Osteocyte (in vitro differentiated cells): ENCODE data around the gene FTO. TPM values are rescaled to one million over a fixed set of nuclear protein-coding genes. Genes with fewer than 3 reads are reported as not detected.
A peak's percentile ranks its signal among the peaks of the same experiment; 100 is the strongest.

Experiments used
- DNase-seq: peaks from one replicate; pipeline ENCODE4 v3.0.0; 2021; ENCODE audit warnings: mixed read lengths; ENCODE audit not compliant: unreplicated experiment; ENCODE audit errors: extremely low spot score
- H3K27ac Mint-ChIP-seq: one replicate; pipeline ENCODE4 v1.8.0; 2021; ENCODE audit warnings: mild to moderate bottlenecking, mixed read lengths; ENCODE audit not compliant: unreplicated experiment
- H3K27me3 Mint-ChIP-seq: one replicate; pipeline ENCODE4 v1.8.0; 2021; ENCODE audit warnings: mixed read lengths; ENCODE audit not compliant: unreplicated experiment
- H3K36me3 Mint-ChIP-seq: one replicate; pipeline ENCODE4 v1.8.0; 2021; ENCODE audit warnings: mixed read lengths; ENCODE audit not compliant: unreplicated experiment
- H3K4me1 Mint-ChIP-seq: one replicate; pipeline ENCODE4 v1.8.0; 2021; ENCODE audit warnings: mixed read lengths; ENCODE audit not compliant: unreplicated experiment
- H3K4me3 Mint-ChIP-seq: one replicate; pipeline ENCODE4 v1.8.0; 2021; ENCODE audit warnings: mild to moderate bottlenecking, moderate library complexity, mixed read lengths; ENCODE audit not compliant: unreplicated experiment
- H3K9me3 Mint-ChIP-seq: one replicate; pipeline ENCODE4 v1.8.0; 2021; ENCODE audit warnings: mixed read lengths; ENCODE audit not compliant: unreplicated experiment
- total RNA-seq: library from RNA; stranded (reverse); gene quantifications from 2 replicates; pipeline ENCODE4 v1.2.1, GENCODE V29; 2021
- TF ChIP-seq, protein P1 (sequence below): fragments of 200-600 bp; sonication (generic); IDR thresholded peaks from 2 replicates; pipeline ENCODE4 v1.5.0; 2021; ENCODE audit warnings: antibody characterized with exemption, mild to moderate bottlenecking, moderate library complexity

FTO gene
- total RNA-seq, 1 donor from 2014 or later, result 108 TPM

DNA sequence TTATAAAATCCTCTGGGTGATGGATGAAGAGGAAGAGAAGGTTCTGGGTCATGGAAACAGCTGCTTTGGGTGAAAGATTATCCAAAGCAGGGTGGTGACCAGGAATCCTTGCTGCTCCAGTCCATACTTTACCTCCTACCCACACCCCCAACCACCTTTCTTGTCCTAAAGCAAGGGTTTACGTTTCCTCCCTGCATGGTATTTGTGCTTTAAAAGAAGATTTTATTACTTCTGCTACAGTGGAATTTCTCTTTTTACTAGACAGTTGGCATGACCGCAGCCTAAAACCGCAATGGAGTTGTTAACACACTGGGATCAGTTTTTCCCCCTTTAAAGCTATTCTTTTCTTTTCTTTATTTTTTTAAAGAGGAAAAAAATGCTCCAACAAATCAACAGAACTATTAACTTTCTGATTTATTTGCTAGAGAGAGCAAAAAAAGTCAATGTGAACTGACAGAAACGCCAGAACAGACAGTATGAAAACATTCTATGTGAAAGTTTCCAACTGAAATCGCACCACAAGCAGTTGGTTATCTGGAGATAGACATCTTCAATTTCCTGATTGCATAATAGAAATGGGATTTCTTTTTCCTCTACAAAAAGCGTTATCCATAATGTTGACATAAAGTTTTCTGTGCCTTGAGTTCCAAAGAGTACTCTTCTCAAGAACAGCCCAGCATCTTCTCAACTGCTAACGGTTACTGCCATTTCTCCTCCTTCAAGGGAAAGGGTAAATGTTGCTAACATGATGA lies 346.7 kb downstream of the FTO start:
- Mint-ChIP-seq H3K27ac (peak overlapping the region; percentile 23), H3K4me3 (no peak overlapping the region), H3K4me1 (peaks cover 15% of the 10 kb centered on the region), H3K36me3 (no peaks in the 10 kb centered on the region), H3K9me3 (no peaks in the 10 kb centered on the region), H3K27me3 (no peaks in the 10 kb centered on the region)
- TF ChIP-seq, protein P1, sequence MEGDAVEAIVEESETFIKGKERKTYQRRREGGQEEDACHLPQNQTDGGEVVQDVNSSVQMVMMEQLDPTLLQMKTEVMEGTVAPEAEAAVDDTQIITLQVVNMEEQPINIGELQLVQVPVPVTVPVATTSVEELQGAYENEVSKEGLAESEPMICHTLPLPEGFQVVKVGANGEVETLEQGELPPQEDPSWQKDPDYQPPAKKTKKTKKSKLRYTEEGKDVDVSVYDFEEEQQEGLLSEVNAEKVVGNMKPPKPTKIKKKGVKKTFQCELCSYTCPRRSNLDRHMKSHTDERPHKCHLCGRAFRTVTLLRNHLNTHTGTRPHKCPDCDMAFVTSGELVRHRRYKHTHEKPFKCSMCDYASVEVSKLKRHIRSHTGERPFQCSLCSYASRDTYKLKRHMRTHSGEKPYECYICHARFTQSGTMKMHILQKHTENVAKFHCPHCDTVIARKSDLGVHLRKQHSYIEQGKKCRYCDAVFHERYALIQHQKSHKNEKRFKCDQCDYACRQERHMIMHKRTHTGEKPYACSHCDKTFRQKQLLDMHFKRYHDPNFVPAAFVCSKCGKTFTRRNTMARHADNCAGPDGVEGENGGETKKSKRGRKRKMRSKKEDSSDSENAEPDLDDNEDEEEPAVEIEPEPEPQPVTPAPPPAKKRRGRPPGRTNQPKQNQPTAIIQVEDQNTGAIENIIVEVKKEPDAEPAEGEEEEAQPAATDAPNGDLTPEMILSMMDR, result no peak
- DNase-seq, result no peak

DNA sequence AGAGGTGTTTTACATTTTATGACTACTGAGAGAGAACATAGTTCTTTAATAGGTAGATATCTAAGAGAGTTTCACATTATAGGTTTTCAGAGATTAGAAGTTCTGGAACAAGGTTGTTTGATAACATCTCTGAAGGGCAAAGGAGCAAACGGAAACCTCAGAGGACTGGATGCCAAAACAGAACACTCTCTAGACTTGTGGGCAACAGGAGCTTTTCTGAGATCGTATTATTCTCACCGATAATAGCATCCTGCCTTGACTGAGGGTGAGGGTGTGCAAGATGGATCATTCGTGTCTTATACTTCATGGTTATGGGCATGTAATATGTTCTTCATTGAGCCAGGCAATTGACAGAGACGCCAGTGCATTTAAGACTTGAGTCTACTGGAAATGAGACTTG lies 347.9 kb downstream of the FTO start:
- TF ChIP-seq, protein P1, result no peak
- H3K4me3 Mint-ChIP-seq, result no peak overlapping the region
- no peak for DNase-seq
- no peak overlapping the region for H3K27ac Mint-ChIP-seq
- no peaks in the 10 kb centered on the region for H3K9me3 Mint-ChIP-seq
- no peaks in the 10 kb centered on the region for H3K27me3 Mint-ChIP-seq
- H3K36me3 Mint-ChIP-seq, result peaks cover 4% of the 10 kb centered on the region
- peaks cover 15% of the 10 kb centered on the region for H3K4me1 Mint-ChIP-seq

DNA sequence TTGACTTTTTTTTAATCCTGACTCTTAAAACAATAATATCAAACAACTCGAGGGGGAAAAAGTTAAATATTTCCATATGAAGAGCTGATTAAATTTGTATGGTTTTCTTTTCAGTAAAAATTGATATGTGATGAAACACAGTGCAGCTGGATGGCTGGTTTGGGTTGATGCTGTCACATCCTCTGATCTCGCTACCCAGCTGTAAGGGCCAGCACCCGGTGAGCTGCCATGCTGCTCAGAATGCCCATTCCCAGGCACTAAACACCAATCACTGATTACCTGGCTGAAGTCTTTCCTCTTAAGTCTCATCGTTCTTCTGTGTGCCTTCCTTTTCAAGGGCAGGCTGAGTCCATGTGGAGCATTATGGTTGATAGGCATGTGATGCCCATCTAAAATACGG lies 348.3 kb downstream of the FTO start:
- TF ChIP-seq, protein P1, result no peak
- Mint-ChIP-seq H3K9me3 (no peaks in the 10 kb centered on the region), H3K4me1 (peaks cover 15% of the 10 kb centered on the region)

DNA sequence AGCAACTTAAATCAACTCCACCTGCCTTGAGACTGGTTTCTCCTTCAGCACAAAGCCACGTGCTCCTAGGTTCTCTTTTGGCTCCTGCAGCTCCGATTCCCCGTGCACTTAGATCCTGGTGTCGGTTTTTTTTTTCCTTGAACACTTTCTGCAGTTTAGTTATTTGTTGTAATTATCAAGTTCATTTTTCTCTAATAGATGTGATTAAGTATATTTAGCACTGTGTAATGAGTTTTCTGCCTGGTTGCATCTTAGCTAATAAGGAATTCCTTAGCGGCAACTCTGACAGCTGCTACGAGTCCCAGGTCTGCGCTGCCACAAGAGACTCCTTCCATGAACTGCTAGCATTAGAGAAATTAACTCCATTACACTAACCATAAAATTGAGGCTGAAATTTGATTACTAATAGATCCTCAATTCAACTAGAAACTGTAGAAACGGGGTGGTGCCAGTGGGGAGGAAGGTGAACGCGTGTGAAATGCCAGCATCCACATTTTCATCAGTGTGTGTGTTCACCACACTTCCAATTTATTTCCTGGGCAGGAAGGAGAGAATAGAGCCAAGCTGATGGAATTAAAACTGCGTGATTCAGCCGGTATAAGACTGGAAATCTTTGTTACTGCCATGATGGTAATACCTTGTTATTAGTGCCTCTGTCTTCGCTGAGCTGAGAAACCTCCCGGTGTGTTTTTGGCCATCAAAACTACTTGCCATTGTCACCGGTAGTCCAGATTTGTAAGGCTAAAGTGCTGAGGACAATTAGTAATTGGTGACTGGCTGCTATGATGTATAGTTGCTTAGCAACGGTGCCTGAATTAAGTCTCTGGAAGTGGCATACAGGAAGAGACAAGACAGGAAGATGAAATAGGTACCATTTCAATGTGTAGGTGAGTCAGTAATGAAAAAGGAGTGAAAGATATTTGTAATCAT lies 350.2 kb downstream of the FTO start:
- Mint-ChIP-seq H3K4me3 (no peak overlapping the region), H3K27ac (no peak overlapping the region), H3K9me3 (no peaks in the 10 kb centered on the region), H3K36me3 (peaks cover 11% of the 10 kb centered on the region), H3K27me3 (no peaks in the 10 kb centered on the region), H3K4me1 (peaks cover 14% of the 10 kb centered on the region)
- no peak for DNase-seq
- TF ChIP-seq, protein P1, result no peak

More for the DNA sequence above, 348.3 kb downstream of the FTO start:
- Mint-ChIP-seq H3K27ac (no peak overlapping the region), H3K27me3 (no peaks in the 10 kb centered on the region), H3K4me3 (no peak overlapping the region), H3K36me3 (peaks cover 8% of the 10 kb centered on the region)
- no peak for DNase-seq

DNA sequence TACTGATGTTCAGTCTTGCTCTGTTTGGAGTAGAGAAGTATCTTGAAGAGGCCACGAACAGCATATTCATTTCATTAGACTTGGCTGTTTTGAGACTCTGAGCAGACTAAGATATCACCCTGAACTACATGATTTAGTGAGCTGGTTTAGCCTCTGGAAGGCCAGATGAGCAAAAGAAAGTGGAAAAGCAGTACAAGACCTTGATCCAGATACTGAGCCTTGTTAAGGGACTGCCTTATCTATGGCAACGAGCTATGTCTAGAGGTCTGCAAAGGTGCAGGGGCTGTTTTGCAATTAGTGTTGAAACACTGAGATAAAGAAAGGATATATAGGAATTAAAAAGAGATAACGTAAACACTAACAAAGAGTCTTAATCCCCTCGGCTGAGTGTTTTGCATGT lies 351.2 kb downstream of the FTO start:
- DNase-seq, result no peak
- H3K27me3 Mint-ChIP-seq, result no peaks in the 10 kb centered on the region

More for the DNA sequence above, 351.2 kb downstream of the FTO start:
- Mint-ChIP-seq H3K4me1 (peaks cover 5% of the 10 kb centered on the region), H3K27ac (no peak overlapping the region), H3K36me3 (peaks cover 11% of the 10 kb centered on the region), H3K9me3 (no peaks in the 10 kb centered on the region), H3K4me3 (no peak overlapping the region)
- TF ChIP-seq, protein P1, result no peak
